AG10803 (cell line): ENCODE measurements around the gene LHB.
"Not testable (repeated sequence)": the region's sequence is repeated elsewhere in the genome, so short reads cannot be mapped to it uniquely, and the experiment has no call there.

ENCODE experiments used
- DNase-seq: peaks from one replicate; pipeline ENCODE4 v3.0.0; 2010; ENCODE audit warnings: low read depth
- H3K4me3 ChIP-seq: 2 replicates; pipeline ENCODE4 v1.5.1; 2011; ENCODE audit warnings: mild to moderate bottlenecking, low read length, control low read depth
- TF ChIP-seq, protein P1 (sequence below): conservative IDR thresholded peaks from 2 replicates; pipeline ENCODE4 v1.5.1; 2011; ENCODE audit warnings: mild to moderate bottlenecking, low read length, control low read depth, inconsistent platforms

LHB gene

DNA sequence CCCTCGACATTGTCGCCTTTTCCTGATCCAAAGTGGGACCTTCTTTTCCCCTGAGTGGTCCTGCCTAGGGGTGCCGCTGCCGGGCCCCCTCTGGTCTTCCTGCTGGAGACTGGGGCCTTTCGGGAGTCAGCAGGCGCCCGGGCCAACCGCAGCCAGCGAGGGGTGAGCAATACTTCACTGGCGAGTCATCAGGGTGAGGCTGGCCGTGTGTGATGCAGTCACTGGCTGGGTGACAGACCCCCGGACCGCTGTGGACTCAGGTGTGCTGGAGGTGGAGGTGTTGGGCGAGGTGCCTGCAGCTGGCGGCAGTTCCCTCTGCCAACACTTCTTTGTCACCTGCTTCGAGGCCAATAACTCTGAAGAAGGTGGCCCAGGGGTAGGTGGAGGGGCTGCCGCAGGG, 25.3 kb upstream of the LHB start:
- no peak for DNase-seq
- TF ChIP-seq, protein P1, sequence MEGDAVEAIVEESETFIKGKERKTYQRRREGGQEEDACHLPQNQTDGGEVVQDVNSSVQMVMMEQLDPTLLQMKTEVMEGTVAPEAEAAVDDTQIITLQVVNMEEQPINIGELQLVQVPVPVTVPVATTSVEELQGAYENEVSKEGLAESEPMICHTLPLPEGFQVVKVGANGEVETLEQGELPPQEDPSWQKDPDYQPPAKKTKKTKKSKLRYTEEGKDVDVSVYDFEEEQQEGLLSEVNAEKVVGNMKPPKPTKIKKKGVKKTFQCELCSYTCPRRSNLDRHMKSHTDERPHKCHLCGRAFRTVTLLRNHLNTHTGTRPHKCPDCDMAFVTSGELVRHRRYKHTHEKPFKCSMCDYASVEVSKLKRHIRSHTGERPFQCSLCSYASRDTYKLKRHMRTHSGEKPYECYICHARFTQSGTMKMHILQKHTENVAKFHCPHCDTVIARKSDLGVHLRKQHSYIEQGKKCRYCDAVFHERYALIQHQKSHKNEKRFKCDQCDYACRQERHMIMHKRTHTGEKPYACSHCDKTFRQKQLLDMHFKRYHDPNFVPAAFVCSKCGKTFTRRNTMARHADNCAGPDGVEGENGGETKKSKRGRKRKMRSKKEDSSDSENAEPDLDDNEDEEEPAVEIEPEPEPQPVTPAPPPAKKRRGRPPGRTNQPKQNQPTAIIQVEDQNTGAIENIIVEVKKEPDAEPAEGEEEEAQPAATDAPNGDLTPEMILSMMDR = no peak

DNA sequence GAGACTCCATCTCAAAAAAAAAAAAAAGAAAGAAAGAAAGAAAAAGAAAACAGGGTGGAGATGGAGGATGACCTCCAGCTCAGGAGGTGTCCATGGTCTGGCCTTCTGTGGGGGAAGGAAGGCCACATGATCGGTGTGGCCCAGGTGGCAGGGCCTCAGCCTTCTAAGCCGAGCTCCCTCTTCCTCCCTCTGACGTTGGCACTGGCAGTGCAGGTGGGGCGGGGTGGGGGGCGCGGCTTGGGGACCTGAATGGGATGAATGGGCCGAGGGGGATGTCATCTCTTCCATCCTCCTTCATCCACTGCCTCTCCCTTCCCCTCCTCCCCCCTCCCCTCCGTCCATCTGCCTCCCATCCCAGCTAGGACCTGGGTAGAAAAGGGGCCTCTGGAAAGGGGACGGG, 22.8 kb upstream of the LHB start:
- not testable (repeated sequence) for H3K4me3 ChIP-seq, DNase-seq

More for the DNA sequence above, 25.3 kb upstream of the LHB start:
- H3K4me3 ChIP-seq = no peak overlapping the region

DNA sequence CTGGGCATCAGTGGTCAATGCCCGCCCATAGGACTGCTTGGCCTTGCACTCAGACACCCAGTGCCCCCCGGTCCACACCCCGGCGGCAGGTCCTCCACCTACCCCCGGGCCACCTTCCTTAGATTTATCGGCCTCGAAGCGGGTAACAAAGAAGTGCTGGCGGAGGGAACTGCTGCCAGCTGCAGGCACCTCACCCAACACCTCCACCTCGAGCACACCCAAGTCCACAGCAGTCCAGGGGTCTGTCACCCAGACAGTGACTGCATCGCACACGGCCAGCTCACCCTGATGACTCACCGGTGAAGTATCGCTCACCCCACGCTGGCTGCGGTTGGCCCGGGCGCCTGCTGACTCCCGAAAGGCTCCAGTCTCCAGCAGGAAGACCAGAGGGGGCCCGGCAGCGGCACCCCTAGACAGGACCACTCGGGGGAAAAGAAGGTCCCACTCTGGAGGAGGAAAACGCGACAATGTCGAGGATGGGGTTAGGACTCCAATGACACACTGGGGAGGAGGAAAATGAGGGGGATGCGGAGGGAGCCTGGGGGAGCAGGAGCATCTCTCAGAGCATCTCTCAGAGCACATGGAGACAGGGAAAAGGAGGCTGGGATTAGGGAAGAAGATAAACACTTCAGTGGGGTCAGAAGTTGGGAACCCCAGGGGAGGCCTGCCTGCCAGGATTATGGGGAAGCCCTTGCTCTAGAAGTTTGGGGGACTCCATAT, 21.8 kb upstream of the LHB start:
- H3K4me3 ChIP-seq = not testable (repeated sequence)

GRCh38 chr19:49038111-49038510, 21.2 kb upstream of the LHB start:
- DNase-seq, H3K4me3 ChIP-seq: not testable (repeated sequence)

More for the DNA sequence above, 21.8 kb upstream of the LHB start:
- peak; percentile 51 for DNase-seq

DNA sequence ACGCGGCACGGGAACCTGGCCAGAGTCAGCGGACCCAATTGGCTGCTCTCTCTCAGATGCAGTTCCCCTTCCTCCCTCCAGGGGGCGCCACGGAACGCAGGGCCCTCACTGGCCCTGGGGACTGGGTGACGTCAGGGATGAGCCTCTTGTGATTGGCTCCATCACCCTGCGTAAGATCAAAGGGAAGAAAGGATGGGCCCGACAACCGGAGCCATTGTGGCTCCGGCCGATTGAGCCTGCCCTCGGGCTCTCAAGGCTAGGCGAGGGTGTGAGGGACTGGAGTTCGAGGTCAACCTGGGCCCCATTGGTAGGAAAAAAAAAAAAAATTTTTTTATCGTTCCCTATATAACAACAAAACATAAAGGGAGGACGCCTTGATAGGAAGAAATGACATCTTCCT, 19.9 kb upstream of the LHB start, which contains the start of gene CGB1:
TSS of gene CGB1 (minus strand) at position 81 of the 400 bp plus-strand sequence. CDS start 184 bp downstream, outside the sequence.
- TF ChIP-seq, protein P1 = peak; percentile 34
- not testable (repeated sequence) for DNase-seq, H3K4me3 ChIP-seq

GRCh38 chr19:49031642-49032301, 14.9 kb upstream of the LHB start, which contains the start of gene CGB2:
CGB2 (plus strand) TSS chr19:49031890; CDS start chr19:49032096, 206 bp downstream.
- H3K4me3 ChIP-seq, DNase-seq: not testable (repeated sequence)
- TF ChIP-seq, protein P1 = peak; percentile 17

- DNase-seq, H3K4me3 ChIP-seq: not testable (repeated sequence)
Measured at GRCh38 chr19:49030323-49030722, 13.4 kb upstream of the LHB start.

DNA sequence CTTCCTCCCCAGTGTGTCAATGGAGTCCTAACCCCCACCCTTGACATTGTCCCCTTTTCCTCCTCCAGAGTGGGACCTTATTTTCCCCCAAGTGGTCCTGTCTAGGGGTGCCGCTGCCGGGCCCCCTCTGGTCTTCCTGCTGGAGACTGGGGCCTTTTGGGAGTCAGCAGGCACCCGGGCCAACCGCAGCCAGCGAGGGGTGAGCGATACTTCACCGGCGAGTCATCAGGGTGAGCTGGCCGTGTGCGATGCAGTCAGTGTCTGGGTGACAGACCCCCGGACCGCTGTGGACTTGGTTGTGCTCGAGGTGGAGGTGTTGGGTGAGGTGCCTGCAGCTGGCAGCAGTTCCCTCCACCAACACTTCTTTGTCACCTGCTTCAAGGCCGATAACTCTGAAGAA, 12.9 kb upstream of the LHB start:
- not testable (repeated sequence) for DNase-seq, H3K4me3 ChIP-seq

DNA sequence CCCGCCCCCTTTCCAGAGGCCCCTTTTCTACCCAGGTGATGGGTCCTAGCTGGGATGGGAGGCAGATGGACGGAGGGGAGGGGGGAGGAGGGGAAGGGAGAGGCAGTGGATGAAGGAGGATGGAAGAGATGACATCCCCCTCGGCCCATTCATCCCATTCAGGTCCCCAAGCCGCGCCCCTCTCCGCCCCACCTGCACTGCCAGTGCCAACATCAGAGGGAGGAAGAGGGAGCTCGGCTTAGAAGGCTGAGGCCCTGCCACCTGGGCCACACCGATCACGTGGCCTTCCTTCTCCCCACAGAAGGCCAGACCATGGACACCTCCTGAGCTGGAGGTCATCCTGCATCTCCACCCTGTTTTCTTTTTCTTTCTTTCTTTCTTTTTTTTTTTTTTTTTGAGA, 11.8 kb upstream of the LHB start:
- H3K4me3 ChIP-seq, DNase-seq: not testable (repeated sequence)

DNA sequence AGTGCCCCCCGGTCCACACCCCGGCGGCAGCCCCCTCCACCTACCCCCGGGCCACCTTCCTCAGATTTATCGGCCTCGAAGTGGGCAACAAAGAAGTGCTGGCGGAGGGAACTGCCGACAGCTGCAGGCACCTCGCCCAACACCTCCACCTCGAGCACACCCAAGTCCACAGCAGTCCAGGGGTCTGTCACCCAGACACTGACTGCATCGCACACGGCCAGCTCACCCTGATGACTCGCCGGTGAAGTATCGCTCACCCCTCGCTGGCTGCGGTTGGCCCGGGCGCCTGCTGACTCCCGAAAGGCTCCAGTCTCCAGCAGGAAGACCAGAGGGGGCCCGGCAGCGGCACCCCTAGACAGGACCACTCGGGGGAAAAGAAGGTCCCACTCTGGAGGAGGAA, 8.7 kb upstream of the LHB start:
- H3K4me3 ChIP-seq, DNase-seq: not testable (repeated sequence)

- not testable (repeated sequence) for DNase-seq, H3K4me3 ChIP-seq
Measured at GRCh38 chr19:49025088-49025487, 8.2 kb upstream of the LHB start.

- H3K4me3 ChIP-seq, DNase-seq: not testable (repeated sequence)
Measured at GRCh38 chr19:49024233-49024632, 7.3 kb upstream of the LHB start, which contains the start of gene CGB3. CGB3 (minus strand) TSS chr19:49024333; CDS start chr19:49023971, 362 bp downstream.
